CD14-positive monocyte (primary cell): Measurements from ENCODE around the gene NEDD4L. TPM values are rescaled to one million over a fixed set of nuclear protein-coding genes. Genes with fewer than 3 reads are reported as not detected.

Experiments used
- DNase-seq, 3 donors: peaks; one replicate each; pipeline ENCODE4 v3.0.0-alpha.2; 2011 to 2022
- H2AFZ ChIP-seq: 2 replicates; pipeline ENCODE4 v1.6.0; 2012; ENCODE audit warnings: mild to moderate bottlenecking, low read depth, low read length, inconsistent platforms; ENCODE audit not compliant: insufficient read depth, poor library complexity, severe bottlenecking
- H3K27ac ChIP-seq, 2 donors: 1 replicate in 1 of 2; 2 replicates in 1 of 2; pipeline ENCODE4 v1.5.1; 2012 to 2013; ENCODE audit warnings: low read length in 2 of 2, control low read depth in 1 of 2, inconsistent platforms in 1 of 2, low read depth in 1 of 2, mild to moderate bottlenecking in 1 of 2
- H3K27me3 ChIP-seq, 2 donors: one replicate each; pipeline versions ENCODE4 v1.6.0 to v1.6.1; 2011 to 2013; ENCODE audit warnings: low read length in 2 of 2; ENCODE audit not compliant: control insufficient read depth in 2 of 2, insufficient read depth in 2 of 2
- H3K36me3 ChIP-seq, 2 donors: replicated peaks in 1 of 2; 1 replicate in 1 of 2; 2 replicates in 1 of 2; pipeline versions ENCODE4 v1.5.1 to v1.6.1; 2012 to 2013; ENCODE audit warnings: low read length in 2 of 2, control low read depth in 1 of 2, inconsistent platforms in 1 of 2, mild to moderate bottlenecking in 1 of 2; ENCODE audit not compliant: insufficient read depth in 2 of 2, control insufficient read depth in 1 of 2
- H3K4me1 ChIP-seq, 2 donors: 1 replicate in 1 of 2; 2 replicates in 1 of 2; pipeline versions ENCODE4 v1.5.1 to v1.6.1; 2012 to 2013; ENCODE audit warnings: low read length in 2 of 2, control low read depth in 1 of 2, inconsistent platforms in 1 of 2, mild to moderate bottlenecking in 1 of 2, moderate library complexity in 1 of 2; ENCODE audit not compliant: insufficient read depth in 2 of 2, control insufficient read depth in 1 of 2
- H3K4me2 ChIP-seq: replicated peaks from 2 replicates; pipeline ENCODE3; 2012; ENCODE audit warnings: low read length, moderate library complexity, mild to moderate bottlenecking; ENCODE audit not compliant: poor library complexity, severe bottlenecking; ENCODE audit errors: extremely low read depth
- H3K4me3 ChIP-seq, 3 experiments: fragments of 200-600 bp in 1 of 3; sonication (generic) in 1 of 3; replicated peaks in 1 of 3; 1 replicate in 2 of 3; 2 replicates in 1 of 3; pipeline ENCODE4 v1.5.1; 2011 to 2013; ENCODE audit warnings: low read length in 3 of 3, mild to moderate bottlenecking in 3 of 3, control low read depth in 2 of 3, low read depth in 2 of 3, inconsistent platforms in 1 of 3, moderate library complexity in 1 of 3
- H3K79me2 ChIP-seq: 2 replicates; pipeline ENCODE4 v1.6.0; 2012; ENCODE audit warnings: mild to moderate bottlenecking, control low read depth, inconsistent platforms, low read length, moderate library complexity; ENCODE audit not compliant: insufficient read depth
- H3K9ac ChIP-seq: 2 replicates; pipeline ENCODE4 v1.6.0; 2017; ENCODE audit warnings: low read length, mild to moderate bottlenecking; ENCODE audit not compliant: insufficient read depth, poor library complexity, severe bottlenecking
- H3K9me3 ChIP-seq, 2 donors: replicated peaks in 1 of 2; 1 replicate in 1 of 2; 2 replicates in 1 of 2; pipeline versions ENCODE4 v1.5.1 to v1.6.1; 2012 to 2013; ENCODE audit warnings: low read length in 2 of 2, control low read depth in 1 of 2; ENCODE audit not compliant: control insufficient read depth in 1 of 2, insufficient read depth in 1 of 2
- H4K20me1 ChIP-seq: 2 replicates; pipeline ENCODE4 v1.6.0; 2012; ENCODE audit warnings: mild to moderate bottlenecking, low read length, control low read depth, moderate library complexity; ENCODE audit not compliant: insufficient read depth
- H3K27ac Mint-ChIP-seq, 7 donors: one replicate each; pipeline ENCODE4 v1.8.0; 2020; ENCODE audit warnings: mild to moderate bottlenecking in 7 of 7, mixed read lengths in 7 of 7, moderate library complexity in 6 of 7, inconsistent platforms in 2 of 7
- H3K27me3 Mint-ChIP-seq, 3 donors: one replicate each; pipeline ENCODE4 v1.8.0; 2021 to 2022; ENCODE audit warnings: low read depth in 3 of 3, mild to moderate bottlenecking in 3 of 3, mixed read lengths in 3 of 3, moderate library complexity in 3 of 3, inconsistent platforms in 1 of 3
- H3K36me3 Mint-ChIP-seq, 2 donors: one replicate each; pipeline ENCODE4 v1.8.0; 2020; ENCODE audit warnings: mixed read lengths in 2 of 2, inconsistent platforms in 1 of 2, mild to moderate bottlenecking in 1 of 2
- H3K4me1 Mint-ChIP-seq: one replicate; pipeline ENCODE4 v1.8.0; 2020; ENCODE audit warnings: mild to moderate bottlenecking, mixed read lengths
- H3K4me3 Mint-ChIP-seq, 2 donors: one replicate each; pipeline ENCODE4 v1.8.0; 2020; ENCODE audit warnings: mild to moderate bottlenecking in 2 of 2, mixed read lengths in 2 of 2, moderate library complexity in 1 of 2
- H3K9me3 Mint-ChIP-seq, 7 donors: one replicate each; pipeline ENCODE4 v1.8.0; 2020 to 2022; ENCODE audit warnings: mixed read lengths in 7 of 7, mild to moderate bottlenecking in 6 of 7, moderate library complexity in 6 of 7, inconsistent platforms in 2 of 7
- CTCF ChIP-seq: fragments of 200-600 bp; IDR thresholded peaks from one replicate; pipeline ENCODE4 v1.8.0; 2022; ENCODE audit warnings: antibody characterized with exemption, mild to moderate bottlenecking
- WGBS: methylation state at CpG from one replicate; pipeline ENCODE4 v1.1.5; 2013; ENCODE audit warnings: missing lambda C conversion rate; ENCODE audit not compliant: insufficient coverage; 5-methylcytosine and 5-hydroxymethylcytosine counted together
- intact Hi-C, 2 donors: fragments of 100-400 bp; cut with micrococcal nuclease; formaldehyde crosslinking; loops; one replicate each; pipeline versions ENCODE4 v1.15.0 to v1.15.1; 2023
- polyA plus RNA-seq, 3 donors: library from polyadenylated mRNA; depleted of rRNA in 1 of 3; unstranded in 2 of 3; stranded (reverse) in 1 of 3; fragments of 300-500 nt in 2 of 3; fragments of >200 nt in 1 of 3; fragmentation: Illumina TruSeq in 2 of 3; gene quantifications; 1 replicate in 2 of 3; 2 replicates in 1 of 3; pipeline ENCODE4 v1.2.3, GENCODE V29; 2012 to 2021

NEDD4L gene
- polyA plus RNA-seq, 3 donors = 2.5 to 5.2 (median 4.5) TPM

- H3K9me3 Mint-ChIP-seq = peaks cover 0 to 5% (median 0%) of the 10 kb centered on the region in 7 donors
- H3K36me3 Mint-ChIP-seq = no peaks in the 10 kb centered on the region
- H3K4me1 Mint-ChIP-seq = no peaks in the 10 kb centered on the region
- Histone ChIP-seq H3K9me3 (no peaks in the 10 kb centered on the region), H3K79me2 (no peaks in the 10 kb centered on the region), H3K4me3 (no peak overlapping the region), H3K4me2 (no peak overlapping the region), H3K27ac (no peak overlapping the region), H2AFZ (no peak overlapping the region), H3K9ac (no peak overlapping the region), H3K36me3 (no peaks in the 10 kb centered on the region), H4K20me1 (no peaks in the 10 kb centered on the region), H3K27me3 (no peaks in the 10 kb centered on the region), H3K4me1 (no peaks in the 10 kb centered on the region)
- TF ChIP-seq CTCF = no peak
- WGBS = 100% methylated on average over 1 of the region's 6 CpGs
- intact Hi-C loops = no loop called here
- no peak overlapping the region for H3K4me3 Mint-ChIP-seq
- no peak for DNase-seq
- H3K27ac Mint-ChIP-seq = no peak overlapping the region
- H3K27me3 Mint-ChIP-seq = peaks cover 0 to 3% (median 3%) of the 10 kb centered on the region in 3 donors
Measured at GRCh38 chr18:58272209-58272608, 228.2 kb downstream of the NEDD4L start.

GRCh38 chr18:58272779-58273435 lies 228.9 kb downstream of the NEDD4L start:
- H3K9me3 Mint-ChIP-seq = peaks cover 0 to 5% (median 0%) of the 10 kb centered on the region in 7 donors
- no peak overlapping the region for H3K9ac ChIP-seq
- no peaks in the 10 kb centered on the region for H3K79me2 ChIP-seq
- H3K36me3 Mint-ChIP-seq = no peaks in the 10 kb centered on the region
- H3K27ac ChIP-seq = no peak overlapping the region
- peaks cover 0 to 3% (median 3%) of the 10 kb centered on the region in 3 donors for H3K27me3 Mint-ChIP-seq
- no peak overlapping the region for H3K4me3 ChIP-seq
- TF ChIP-seq CTCF = no peak
- intact Hi-C loops = no loop called here
- H3K27ac Mint-ChIP-seq = peak overlapping the region in 1 of 7 donors; percentile 32
- no peaks in the 10 kb centered on the region for H3K27me3 ChIP-seq
- no peaks in the 10 kb centered on the region for H3K9me3 ChIP-seq
- 100% methylated on average over 1 of the region's 7 CpGs for WGBS
- H3K4me2 ChIP-seq = no peak overlapping the region
- no peaks in the 10 kb centered on the region for H4K20me1 ChIP-seq
- H3K4me3 Mint-ChIP-seq = no peak overlapping the region
- H3K4me1 Mint-ChIP-seq = no peaks in the 10 kb centered on the region
- no peaks in the 10 kb centered on the region for H3K4me1 ChIP-seq
- DNase-seq = no peak
- H3K36me3 ChIP-seq = no peaks in the 10 kb centered on the region
- no peak overlapping the region for H2AFZ ChIP-seq
